GDM1 (cell line): ENCODE measurements around the gene ARHGAP45.

Source experiments
- DNase-seq: peaks from one replicate; lab custom pipeline; 2025; lab: John Stamatoyannopoulos, UW

ARHGAP45 gene

GRCh38 chr19:1070576-1070930 lies 3.6 kb downstream of the ARHGAP45 start:
- no peak for DNase-seq

- no peak for DNase-seq
Observed at GRCh38 chr19:1070931-1071791, 4.2 kb downstream of the ARHGAP45 start.

- no peak for DNase-seq
Observed at GRCh38 chr19:1072371-1073015, 5.5 kb downstream of the ARHGAP45 start.

- DNase-seq, result no peak
Observed at GRCh38 chr19:1073063-1073955, 6.3 kb downstream of the ARHGAP45 start.

GRCh38 chr19:1073956-1074517 lies 7.1 kb downstream of the ARHGAP45 start:
- DNase-seq, result no peak

- peak; percentile 80 for DNase-seq
Observed at GRCh38 chr19:1074544-1075283, 7.7 kb downstream of the ARHGAP45 start.

- DNase-seq, result no peak
Observed at GRCh38 chr19:1076046-1076386, 9.0 kb downstream of the ARHGAP45 start.

GRCh38 chr19:1076951-1077350 lies 10.0 kb downstream of the ARHGAP45 start:
- peak; percentile 58 for DNase-seq

GRCh38 chr19:1079566-1080111 lies 12.7 kb downstream of the ARHGAP45 start:
- DNase-seq, result no peak

GRCh38 chr19:1080360-1081161 lies 13.6 kb downstream of the ARHGAP45 start:
- no peak for DNase-seq

GRCh38 chr19:1081301-1082164 lies 14.6 kb downstream of the ARHGAP45 start:
- DNase-seq, result no peak

GRCh38 chr19:1082165-1082927 lies 15.4 kb downstream of the ARHGAP45 start:
- peak; percentile 18 for DNase-seq

- no peak for DNase-seq
Observed at GRCh38 chr19:1082928-1083816, 16.2 kb downstream of the ARHGAP45 start.

- no peak for DNase-seq
Observed at GRCh38 chr19:1084024-1084868, 17.3 kb downstream of the ARHGAP45 start.

- DNase-seq, result no peak
Observed at GRCh38 chr19:1085053-1085658, 18.2 kb downstream of the ARHGAP45 start.
